NCI-H1694 (cell line): ENCODE results near the gene MTG1.
"Not testable (repeated sequence)": the region's sequence is repeated elsewhere in the genome, so short reads cannot be mapped to it uniquely, and the experiment has no call there.

Source experiments
- DNase-seq: peaks from one replicate; lab custom pipeline; 2025; lab: John Stamatoyannopoulos, UW

The MTG1 gene

DNA sequence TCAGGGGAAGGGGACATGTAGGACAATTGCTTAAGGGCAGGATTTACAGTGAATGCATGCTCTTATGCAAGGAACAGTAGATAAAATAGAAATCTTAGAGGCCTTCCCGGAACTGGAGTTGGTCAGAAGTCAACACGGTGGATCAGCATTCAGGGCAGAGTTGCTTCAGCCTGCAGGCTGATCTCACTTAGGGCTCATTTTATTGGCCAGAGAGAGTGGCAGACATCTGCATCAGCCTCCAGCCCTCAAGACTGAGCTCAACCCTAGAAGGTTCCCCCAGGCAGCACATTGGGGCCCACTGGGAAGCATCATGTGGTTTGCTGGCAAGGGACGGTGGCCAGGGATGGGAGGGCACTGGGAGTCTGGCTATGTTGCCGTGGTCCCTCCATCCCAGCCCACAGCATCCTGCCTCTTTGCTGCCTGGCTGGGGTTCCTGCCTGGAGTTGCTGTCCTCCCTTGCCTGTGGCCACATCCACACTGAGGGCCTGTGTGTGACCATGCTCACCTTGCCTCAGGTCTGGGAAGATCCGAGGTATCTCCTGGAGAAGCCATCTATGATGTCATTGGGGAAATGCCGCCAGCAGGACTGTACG lies 72.8 kb downstream of the MTG1 start:
- DNase-seq: no peak

GRCh38 chr10:133467286-133467911 lies 73.4 kb downstream of the MTG1 start:
- DNase-seq: no peak

GRCh38 chr10:133469205-133469604 lies 75.2 kb downstream of the MTG1 start:
- DNase-seq: not testable (repeated sequence)

DNA sequence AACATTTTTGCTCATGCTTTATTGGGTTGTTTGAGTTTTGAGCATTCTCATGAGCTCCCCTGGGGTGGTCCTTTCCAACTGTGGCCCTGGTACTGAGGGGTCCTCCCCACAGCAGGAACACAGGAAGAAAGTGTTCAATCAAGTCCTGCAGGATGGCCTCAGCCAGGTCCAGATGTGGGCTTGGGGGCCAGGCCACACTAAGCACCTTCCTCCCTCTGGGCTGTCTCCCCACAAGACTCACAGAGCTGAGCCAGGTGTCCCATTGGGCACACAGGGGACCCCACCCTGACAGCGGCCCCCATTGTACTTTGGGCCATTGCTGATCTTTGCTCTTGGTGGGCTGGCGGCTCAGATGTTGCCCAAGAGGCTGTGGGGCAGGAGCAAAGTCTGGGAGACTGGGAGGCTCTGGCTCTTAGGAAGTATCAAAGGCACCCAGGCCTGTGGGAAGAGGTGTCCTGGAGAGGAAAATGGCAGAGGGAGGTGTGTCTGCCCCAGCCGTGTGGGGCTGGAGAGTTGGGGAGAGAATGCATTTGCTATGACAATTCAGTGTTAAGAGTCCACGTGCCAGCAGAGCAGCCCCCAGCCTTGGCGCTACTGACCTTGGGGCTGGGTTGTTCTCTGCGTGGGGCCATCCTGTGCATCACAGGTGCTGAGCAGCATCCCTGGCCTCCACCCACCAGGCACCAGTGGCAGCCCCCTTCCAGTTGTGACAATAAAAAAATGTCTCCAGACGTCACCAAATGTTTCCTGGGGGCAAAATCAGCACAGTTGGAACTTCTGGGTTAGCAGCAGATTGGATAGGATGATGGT lies 77.5 kb downstream of the MTG1 start:
- DNase-seq: no peak
